Measurements from ENCODE around the gene SUCO. TPM values are rescaled to one million over a fixed set of nuclear protein-coding genes. Genes with fewer than 3 reads are reported as not detected.

The SUCO gene
- total RNA-seq, 4 donors from 2014 or later: 39.7 to 129 (median 93.9) TPM

GRCh38 chr1:172626845-172627244 lies 93.9 kb downstream of the SUCO start:
- H3K27me3 ChIP-seq: no peaks in the 10 kb centered on the region
- intact Hi-C loops (cut with DNase I; ENCODE audit: low total_unique reads): no loop called here
- H3K36me3 ChIP-seq: no peaks in the 10 kb centered on the region
- no peak for DNase-seq
- no peak overlapping the region for H3K4me3 ChIP-seq
- H3K27ac ChIP-seq: no peak overlapping the region
- no peaks in the 10 kb centered on the region for H3K4me1 ChIP-seq
- TF ChIP-seq POLR2A (IDR thresholded peaks at IDR 0.05) (no peak), CTCF (IDR thresholded peaks at IDR 0.05) (no peak)
- H3K9me3 ChIP-seq: no peaks in the 10 kb centered on the region

- Histone ChIP-seq H3K4me1 (no peaks in the 10 kb centered on the region), H3K27ac (no peak overlapping the region), H3K36me3 (no peaks in the 10 kb centered on the region), H3K27me3 (no peaks in the 10 kb centered on the region), H3K9me3 (no peaks in the 10 kb centered on the region), H3K4me3 (no peak overlapping the region)
- intact Hi-C loops (cut with DNase I; ENCODE audit: low total_unique reads): no loop called here
- DNase-seq: no peak
- TF ChIP-seq POLR2A (IDR thresholded peaks at IDR 0.05): no peak
- TF ChIP-seq CTCF (IDR thresholded peaks at IDR 0.05): no peak
Observed at GRCh38 chr1:172627702-172628101, 94.8 kb downstream of the SUCO start.

GRCh38 chr1:172628401-172628800 lies 95.5 kb downstream of the SUCO start:
- H3K36me3 ChIP-seq: no peaks in the 10 kb centered on the region
- intact Hi-C loops (cut with DNase I; ENCODE audit: low total_unique reads): no loop called here
- H3K4me3 ChIP-seq: no peak overlapping the region
- H3K27me3 ChIP-seq: no peaks in the 10 kb centered on the region
- no peak overlapping the region for H3K27ac ChIP-seq
- TF ChIP-seq POLR2A (IDR thresholded peaks at IDR 0.05) (no peak), CTCF (IDR thresholded peaks at IDR 0.05) (no peak)
- no peaks in the 10 kb centered on the region for H3K4me1 ChIP-seq
- no peaks in the 10 kb centered on the region for H3K9me3 ChIP-seq
- no peak for DNase-seq

GRCh38 chr1:172629170-172629569 lies 96.2 kb downstream of the SUCO start:
- Histone ChIP-seq H3K36me3 (no peaks in the 10 kb centered on the region), H3K27ac (no peak overlapping the region), H3K27me3 (no peaks in the 10 kb centered on the region), H3K4me3 (no peak overlapping the region), H3K4me1 (no peaks in the 10 kb centered on the region), H3K9me3 (no peaks in the 10 kb centered on the region)
- intact Hi-C loops (cut with DNase I; ENCODE audit: low total_unique reads): no loop called here
- no peak for DNase-seq
- no peak for TF ChIP-seq POLR2A (IDR thresholded peaks at IDR 0.05)
- no peak for TF ChIP-seq CTCF (IDR thresholded peaks at IDR 0.05)

GRCh38 chr1:172629638-172630037 lies 96.7 kb downstream of the SUCO start:
- TF ChIP-seq POLR2A (IDR thresholded peaks at IDR 0.05) (no peak), CTCF (IDR thresholded peaks at IDR 0.05) (no peak)
- no peak for DNase-seq
- no peaks in the 10 kb centered on the region for H3K27me3 ChIP-seq
- no peaks in the 10 kb centered on the region for H3K4me1 ChIP-seq
- H3K36me3 ChIP-seq: no peaks in the 10 kb centered on the region
- no peaks in the 10 kb centered on the region for H3K9me3 ChIP-seq
- H3K27ac ChIP-seq: no peak overlapping the region
- intact Hi-C loops (cut with DNase I; ENCODE audit: low total_unique reads): no loop called here
- no peak overlapping the region for H3K4me3 ChIP-seq

All from uterus (tissue), 4 donors.